ENCODE measurements around the gene GNAI2.

GRCh38 chr3:50219285-50219684, 16.7 kb upstream of the GNAI2 start:
- TF ChIP-seq SP1 (IDR thresholded peaks at IDR 0.05) (no peak), ARNT (IDR thresholded peaks at IDR 0.05) (no peak), ZNF384 (IDR thresholded peaks at IDR 0.05) (no peak), PKNOX1 (IDR thresholded peaks at IDR 0.05) (no peak), NFRKB (IDR thresholded peaks at IDR 0.05) (no peak), SUZ12 (IDR thresholded peaks at IDR 0.05) (no peak), BHLHE40 (IDR thresholded peaks at IDR 0.05; ENCODE audit: borderline replicate concordance) (no peak), TARDBP (IDR thresholded peaks at IDR 0.05) (no peak), FOXA1 (IDR thresholded peaks at IDR 0.05) (no peak), LEF1 (IDR thresholded peaks at IDR 0.05; ENCODE audit: borderline replicate concordance) (no peak), CTBP1 (IDR thresholded peaks at IDR 0.05; ENCODE audit: borderline replicate concordance) (no peak), FOXM1 (IDR thresholded peaks at IDR 0.05; ENCODE audit: borderline replicate concordance) (no peak)
